Femur (tissue), 1 donor: Measurements from ENCODE around the gene WASF2.
"Not testable (repeated sequence)": the region's sequence is repeated elsewhere in the genome, so short reads cannot be mapped to it uniquely, and the experiment has no call there.

Source experiments
- DNase-seq: peaks from one replicate; pipeline ENCODE4 v3.0.0-alpha.2; 2017

WASF2 gene

GRCh38 chr1:27491748-27492700, 2.1 kb upstream of the WASF2 start:
- peak; percentile 79 for DNase-seq

DNA sequence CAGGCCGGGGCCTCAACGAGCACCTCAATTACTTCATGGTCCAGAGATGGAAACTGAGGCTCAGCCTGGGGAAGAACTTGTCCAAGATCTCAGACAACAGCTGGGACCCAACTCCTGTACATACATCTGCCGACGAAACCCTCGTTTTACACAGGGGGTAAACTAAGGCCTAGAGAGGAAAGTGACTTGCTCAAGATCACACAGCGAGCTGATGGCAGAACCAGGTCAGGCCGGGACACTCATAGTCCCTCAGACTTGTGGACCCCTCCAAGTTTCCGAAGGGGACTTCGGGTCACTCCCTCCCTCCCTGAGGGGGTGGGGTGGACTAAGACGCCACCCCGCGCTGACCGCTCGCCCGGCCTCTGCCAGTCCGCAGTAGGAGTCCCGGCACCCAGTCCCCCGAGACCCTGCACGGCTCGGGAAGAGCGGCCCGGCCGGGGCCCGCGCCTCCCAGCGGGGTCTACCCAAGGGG, 430 bp downstream of the WASF2 start:
- no peak for DNase-seq

GRCh38 chr1:27487966-27488884, 1.7 kb downstream of the WASF2 start:
- no peak for DNase-seq

GRCh38 chr1:27485363-27485762, 4.6 kb downstream of the WASF2 start:
- no peak for DNase-seq

DNA sequence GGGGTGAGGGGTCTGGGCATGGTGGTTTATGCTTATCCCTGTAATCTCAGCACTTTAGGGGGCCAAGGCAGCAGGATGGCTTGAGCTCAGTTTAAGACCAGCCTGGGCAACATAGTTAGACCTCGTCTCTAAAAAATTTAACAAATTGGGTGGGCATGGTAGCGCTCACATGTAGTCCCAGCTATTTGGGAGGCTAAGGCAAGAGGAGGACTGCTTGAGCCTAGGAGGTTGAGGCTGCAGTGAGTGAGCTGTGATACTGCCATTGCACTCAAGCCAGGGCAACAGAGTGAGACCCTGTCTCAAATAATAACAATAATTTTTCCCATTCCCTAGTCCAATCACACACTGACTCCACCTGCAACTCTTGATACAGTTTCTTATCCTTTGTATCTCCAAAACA, 6.3 kb downstream of the WASF2 start:
- no peak for DNase-seq

- DNase-seq: no peak
Measured at GRCh38 chr1:27481994-27482620, 7.9 kb downstream of the WASF2 start.

GRCh38 chr1:27478098-27478497, 11.9 kb downstream of the WASF2 start:
- DNase-seq: no peak

DNA sequence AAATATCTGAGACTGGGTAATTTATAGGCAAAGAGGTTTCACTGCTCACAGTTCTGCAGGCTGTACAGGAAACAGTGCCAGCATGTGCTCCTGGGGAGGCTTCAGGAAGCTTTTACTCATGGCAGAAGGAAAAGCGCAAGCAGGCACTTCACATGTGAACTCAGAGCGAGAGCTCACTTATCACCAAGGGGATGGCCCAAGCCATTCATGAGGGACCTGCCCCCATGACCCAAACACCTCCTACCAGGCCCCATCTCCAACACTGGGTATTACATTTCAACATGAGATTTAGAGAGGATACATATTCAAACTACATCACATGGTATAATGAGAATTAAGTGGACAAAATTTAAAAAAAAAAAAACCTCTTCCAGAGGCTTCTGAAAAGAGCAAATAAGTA, 13.7 kb downstream of the WASF2 start:
- no peak for DNase-seq

DNA sequence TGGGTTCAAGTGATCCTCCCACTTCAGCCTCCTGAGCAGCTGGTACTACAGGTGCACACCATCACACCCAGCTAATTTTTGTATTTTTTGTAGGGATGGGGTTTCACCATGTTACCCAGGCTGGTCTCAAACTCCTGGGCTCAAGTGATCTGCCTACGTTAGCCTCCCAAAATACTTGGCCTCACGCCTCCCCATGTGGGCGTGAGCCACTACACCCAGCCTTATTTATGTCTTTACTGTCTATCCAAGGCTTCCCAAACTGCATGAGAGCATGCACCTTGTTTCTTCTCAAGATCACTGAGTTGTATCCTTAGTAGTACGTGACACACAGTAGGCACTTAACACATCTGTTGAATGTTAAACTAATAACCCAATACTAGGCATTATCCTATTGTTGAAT, 14.2 kb downstream of the WASF2 start:
- DNase-seq: no peak

DNA sequence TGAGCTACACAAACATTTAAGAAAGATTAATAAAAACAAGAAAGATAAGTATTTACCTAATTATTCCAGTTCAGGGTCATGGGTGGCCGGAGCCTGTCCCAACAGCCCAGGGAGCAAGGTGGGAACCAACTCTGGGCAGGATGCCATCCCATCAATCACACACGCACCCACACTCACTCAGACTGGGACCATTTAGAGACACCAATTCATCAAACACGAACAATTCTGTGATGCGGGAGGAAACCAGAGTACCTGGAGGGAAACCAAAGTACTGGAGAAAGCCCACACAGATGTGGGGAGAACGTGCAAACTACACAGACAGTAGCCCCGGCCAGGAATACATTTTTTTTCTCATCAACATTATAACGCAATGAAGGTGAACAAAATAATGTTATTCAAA, 16.2 kb downstream of the WASF2 start:
- no peak for DNase-seq

GRCh38 chr1:27472098-27472497, 17.9 kb downstream of the WASF2 start:
- DNase-seq: not testable (repeated sequence)

- no peak for DNase-seq
Measured at GRCh38 chr1:27471477-27471876, 18.5 kb downstream of the WASF2 start.

- DNase-seq: no peak
Measured at GRCh38 chr1:27469334-27469733, 20.6 kb downstream of the WASF2 start.

GRCh38 chr1:27468378-27468777, 21.6 kb downstream of the WASF2 start:
- not testable (repeated sequence) for DNase-seq

DNA sequence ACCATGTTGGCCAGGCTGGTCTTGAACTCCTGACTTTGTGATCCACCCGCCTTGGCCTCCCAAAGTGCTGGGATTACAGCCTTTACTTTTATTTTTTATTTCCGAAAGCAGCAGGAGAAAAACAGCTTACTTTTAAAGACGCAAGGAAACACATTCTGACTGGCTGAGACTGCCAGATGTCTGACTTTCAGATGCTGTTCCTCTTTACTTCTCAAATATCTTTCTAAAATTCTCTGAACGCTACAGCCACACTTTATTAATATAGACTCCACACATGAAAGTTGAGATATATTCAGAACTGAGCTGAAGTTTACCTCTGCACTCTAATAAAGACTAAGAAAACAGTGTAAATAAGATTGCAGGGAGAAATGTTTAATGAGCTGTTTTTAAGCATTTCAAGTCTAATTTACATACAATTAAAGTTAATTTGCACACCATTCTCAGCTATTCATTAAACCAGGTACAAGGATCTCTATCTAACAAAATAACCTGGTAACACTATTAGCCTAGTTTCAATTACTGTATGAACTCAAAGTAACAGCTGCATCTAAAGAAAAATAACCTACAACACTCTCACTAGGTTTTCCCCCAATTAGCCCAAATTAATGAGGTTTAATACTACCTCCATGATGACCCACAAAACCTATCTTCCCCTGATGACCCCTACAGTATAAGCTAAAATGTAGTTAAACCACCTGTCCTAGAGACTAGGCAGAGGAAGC, 24.9 kb downstream of the WASF2 start:
- no peak for DNase-seq

- not testable (repeated sequence) for DNase-seq
Measured at GRCh38 chr1:27463916-27464315, 26.1 kb downstream of the WASF2 start.

DNA sequence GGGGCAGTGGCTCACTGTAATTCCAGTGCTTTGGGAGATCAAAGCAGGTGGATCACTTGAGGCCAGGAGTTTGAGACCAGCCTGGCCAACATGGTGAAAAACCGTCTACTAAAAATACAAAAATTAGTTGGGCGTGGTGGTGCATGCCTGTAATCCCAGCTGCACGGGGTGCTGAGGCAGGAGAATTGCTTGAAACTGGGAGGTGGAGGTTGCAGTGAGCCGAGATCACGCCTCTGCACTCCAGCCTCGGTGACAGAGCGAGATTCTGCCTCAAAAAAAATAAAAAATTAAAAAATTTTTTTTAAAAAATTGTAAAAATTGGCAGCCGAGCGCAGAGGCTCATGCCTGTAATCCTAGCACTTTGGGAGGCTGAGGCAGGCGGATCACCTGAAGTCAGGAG, 31.4 kb downstream of the WASF2 start:
- DNase-seq: not testable (repeated sequence)

GRCh38 chr1:27455139-27455811, 34.7 kb downstream of the WASF2 start:
- DNase-seq: no peak

GRCh38 chr1:27454610-27455009, 35.4 kb downstream of the WASF2 start:
- DNase-seq: no peak

- DNase-seq: no peak
Measured at GRCh38 chr1:27451343-27451742, 38.6 kb downstream of the WASF2 start.

GRCh38 chr1:27448982-27449381, 41.0 kb downstream of the WASF2 start:
- no peak for DNase-seq

DNA sequence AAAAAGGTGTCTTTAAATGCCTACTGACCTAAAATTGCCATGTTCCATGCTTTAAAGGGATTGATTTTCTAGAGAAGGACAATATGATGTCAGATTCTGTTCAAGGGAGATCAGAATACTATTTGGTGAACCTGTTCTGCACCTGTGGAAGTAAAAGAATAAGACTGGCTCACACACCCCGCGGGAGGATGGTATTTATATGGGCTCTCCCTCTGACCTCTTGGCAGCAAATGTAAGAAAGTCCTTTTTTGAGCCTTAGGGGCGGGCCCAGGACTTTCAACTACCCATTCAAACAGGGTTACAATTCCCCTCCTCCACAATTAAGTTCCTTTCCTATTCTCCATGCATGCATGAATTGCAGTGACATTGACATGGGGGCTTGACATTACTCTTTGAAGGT, 42.1 kb downstream of the WASF2 start:
- DNase-seq: no peak
